ENCODE data around the gene SH3D19. TPM values are rescaled to one million over a fixed set of nuclear protein-coding genes. Genes with fewer than 3 reads are reported as not detected.

Gene SH3D19
- total RNA-seq, 1 experiment from 2014 or later: 29.7 TPM

- H2BK5ac ChIP-seq (ENCODE audit: insufficient read length, low read length): no peak overlapping the region
- H3K27ac ChIP-seq (ENCODE audit: insufficient read length, low read depth, low read length): no peak overlapping the region
- no CpG with 5 or more reads among the region's 3 CpGs for WGBS (ENCODE audit: extremely low coverage, insufficient read length, low lambda C conversion rate)
- H3K4me3 Mint-ChIP-seq: no peak overlapping the region
- H3K36me3 Mint-ChIP-seq (ENCODE audit: insufficient read depth in 1 of 3, low read depth in 3 of 3): peaks cover 21 to 42% (median 33%) of the 10 kb centered on the region in 3 experiments; a peak in 6 of 7 replicates
- H3K4me1 ChIP-seq (ENCODE audit: insufficient read depth, low read length): peaks cover 2% of the 10 kb centered on the region; the same call in 1 of the 2 replicates
- no peaks in the 10 kb centered on the region for H3K23me2 ChIP-seq (ENCODE audit: insufficient read length, low read depth, low read length, poor library complexity, severe bottlenecking)
- H3K23ac ChIP-seq (ENCODE audit: insufficient read length, low read depth, low read length): no peak overlapping the region
- no peak overlapping the region for H3K18ac ChIP-seq (ENCODE audit: insufficient read length, low read depth, low read length)
- H2BK15ac ChIP-seq (ENCODE audit: low read depth, low read length): no peak overlapping the region
- no peaks in the 10 kb centered on the region for H4K20me1 ChIP-seq (ENCODE audit: control insufficient read depth, insufficient read depth, insufficient read length)
- no peak overlapping the region for H4K91ac ChIP-seq (ENCODE audit: insufficient read length, low read depth, low read length)
- no peaks in the 10 kb centered on the region for H3K27me3 Mint-ChIP-seq (ENCODE audit: low read depth)
- no peak overlapping the region for H3K14ac ChIP-seq (ENCODE audit: insufficient read depth, low read length)
- no peak overlapping the region for H4K8ac ChIP-seq (replicated peaks; ENCODE audit: insufficient read length, low read depth, low read length)
- no peak overlapping the region for H3K4me2 ChIP-seq (ENCODE audit: insufficient read depth, insufficient read length, low read length)
- H2BK12ac ChIP-seq (ENCODE audit: insufficient read length, low read depth, low read length): no peak overlapping the region
- H2BK120ac ChIP-seq (ENCODE audit: low read depth, low read length, poor library complexity, severe bottlenecking): no peak overlapping the region
- no peak overlapping the region for H2AFZ ChIP-seq (ENCODE audit: low read length)
- H3K9ac ChIP-seq (ENCODE audit: extremely low read depth, insufficient read length, low read length): no peak overlapping the region
- peaks cover 27 to 37% of the 10 kb centered on the region in 2 experiments for H3K4me1 Mint-ChIP-seq
- peaks cover 0 to 3% of the 10 kb centered on the region in 2 experiments; a peak in 1 of 5 replicates for H3K9me3 Mint-ChIP-seq
- H3K4ac ChIP-seq (ENCODE audit: low read depth, low read length): no peak overlapping the region
- no peak overlapping the region for H3T11ph ChIP-seq (ENCODE audit: low read length)
- no peak overlapping the region for H2BK20ac ChIP-seq (ENCODE audit: low read depth, low read length, poor library complexity, severe bottlenecking)
- H4K5ac ChIP-seq (ENCODE audit: insufficient read length, low read depth, low read length): no peak overlapping the region
- no peaks in the 10 kb centered on the region for H3K27me3 ChIP-seq (ENCODE audit: insufficient read depth, low read length)
- no peaks in the 10 kb centered on the region for H3K9me3 ChIP-seq (ENCODE audit: control insufficient read depth, low read depth, low read length)
- no peaks in the 10 kb centered on the region for H3K79me1 ChIP-seq (ENCODE audit: insufficient read depth, low read depth, low read length, poor library complexity, severe bottlenecking)
- DNase-seq: no peak
- no peaks in the 10 kb centered on the region for H3K79me2 ChIP-seq (ENCODE audit: insufficient read depth, low read length)
- TF ChIP-seq, protein P1, sequence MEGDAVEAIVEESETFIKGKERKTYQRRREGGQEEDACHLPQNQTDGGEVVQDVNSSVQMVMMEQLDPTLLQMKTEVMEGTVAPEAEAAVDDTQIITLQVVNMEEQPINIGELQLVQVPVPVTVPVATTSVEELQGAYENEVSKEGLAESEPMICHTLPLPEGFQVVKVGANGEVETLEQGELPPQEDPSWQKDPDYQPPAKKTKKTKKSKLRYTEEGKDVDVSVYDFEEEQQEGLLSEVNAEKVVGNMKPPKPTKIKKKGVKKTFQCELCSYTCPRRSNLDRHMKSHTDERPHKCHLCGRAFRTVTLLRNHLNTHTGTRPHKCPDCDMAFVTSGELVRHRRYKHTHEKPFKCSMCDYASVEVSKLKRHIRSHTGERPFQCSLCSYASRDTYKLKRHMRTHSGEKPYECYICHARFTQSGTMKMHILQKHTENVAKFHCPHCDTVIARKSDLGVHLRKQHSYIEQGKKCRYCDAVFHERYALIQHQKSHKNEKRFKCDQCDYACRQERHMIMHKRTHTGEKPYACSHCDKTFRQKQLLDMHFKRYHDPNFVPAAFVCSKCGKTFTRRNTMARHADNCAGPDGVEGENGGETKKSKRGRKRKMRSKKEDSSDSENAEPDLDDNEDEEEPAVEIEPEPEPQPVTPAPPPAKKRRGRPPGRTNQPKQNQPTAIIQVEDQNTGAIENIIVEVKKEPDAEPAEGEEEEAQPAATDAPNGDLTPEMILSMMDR (conservative IDR thresholded peaks at IDR 0.05): no peak
- no peak overlapping the region for H2AK5ac ChIP-seq (ENCODE audit: insufficient read length, low read length)
- no peak overlapping the region for H3K27ac Mint-ChIP-seq
- no peak overlapping the region for H3K56ac ChIP-seq (ENCODE audit: insufficient read length, low read depth, low read length)
Observed at GRCh38 chr4:151169900-151170299, 155.5 kb downstream of the SH3D19 start.

Data from H9 (cell line).